Measurements from ENCODE around the gene FERMT3.
A peak's percentile ranks its signal among the peaks of the same experiment; 100 is the strongest.

FERMT3 gene

GRCh38 chr11:64268893-64269539, 62.5 kb downstream of the FERMT3 start:
- H3K4me3 ChIP-seq (ENCODE audit: control insufficient read depth, low read depth, low read length) = peak overlapping the region; percentile 60
- DNase-seq (ENCODE audit: low read depth) = no peak
- no peak for TF ChIP-seq CTCF (IDR thresholded peaks at IDR 0.05; ENCODE audit: control insufficient read depth, insufficient read depth, low read depth, low read length, missing control alignments)

GRCh38 chr11:64269540-64270220, 63.2 kb downstream of the FERMT3 start:
- no peak for TF ChIP-seq CTCF (IDR thresholded peaks at IDR 0.05; ENCODE audit: control insufficient read depth, insufficient read depth, low read depth, low read length, missing control alignments)
- DNase-seq (ENCODE audit: low read depth) = peak; percentile 100
- H3K4me3 ChIP-seq (ENCODE audit: control insufficient read depth, low read depth, low read length) = peak overlapping the region; percentile 61

All from AG09309 (cell line).